OCI-LY1 (cell line): ENCODE measurements around the gene PACSIN1.

Experiments
- H2AFZ ChIP-seq: fragments of 200-600 bp; sonication (generic), shearing (Covaris generic); 2 replicates; pipeline ENCODE4 v1.6.0; 2014; ENCODE audit warnings: antibody characterized with exemption, mild to moderate bottlenecking, low read length
- H3F3A ChIP-seq: fragments of 200-600 bp; sonication (generic), shearing (Covaris generic); 2 replicates; pipeline ENCODE4 v1.6.0; 2014; ENCODE audit warnings: mild to moderate bottlenecking, antibody characterized with exemption, low read length, moderate library complexity; ENCODE audit not compliant: insufficient read depth
- H3K27ac ChIP-seq: fragments of 200-600 bp; sonication (generic); 2 replicates; pipeline ENCODE4 v1.5.1; 2014; ENCODE audit warnings: low read length, mixed run types, mild to moderate bottlenecking, low read depth; ENCODE audit not compliant: poor library complexity, severe bottlenecking
- H3K27me3 ChIP-seq: fragments of 200-600 bp; sonication (generic); 2 replicates; pipeline ENCODE4 v1.6.0; 2014; ENCODE audit warnings: antibody characterized with exemption, mild to moderate bottlenecking, low read length, moderate library complexity; ENCODE audit not compliant: insufficient read depth
- H3K36me3 ChIP-seq: fragments of 200-600 bp; sonication (generic); 2 replicates; pipeline ENCODE4 v1.6.1; 2014; ENCODE audit warnings: mild to moderate bottlenecking, antibody characterized with exemption, low read length, moderate library complexity, mixed read lengths; ENCODE audit not compliant: insufficient read depth
- H3K4me1 ChIP-seq: fragments of 200-600 bp; sonication (generic); 2 replicates; pipeline ENCODE4 v1.5.1; 2014; ENCODE audit warnings: mild to moderate bottlenecking, low read length, moderate library complexity; ENCODE audit not compliant: insufficient read depth, severe bottlenecking
- H3K4me2 ChIP-seq: fragments of 200-600 bp; sonication (generic), shearing (Covaris generic); 2 replicates; pipeline ENCODE4 v1.6.1; 2014; ENCODE audit warnings: low read length
- H3K4me3 ChIP-seq: fragments of 200-600 bp; sonication (generic); 2 replicates; pipeline ENCODE4 v1.5.1; 2014; ENCODE audit warnings: low read length, low read depth, mild to moderate bottlenecking, mixed read lengths; ENCODE audit not compliant: poor library complexity, severe bottlenecking
- H3K79me2 ChIP-seq: fragments of 200-600 bp; shearing (Covaris generic); 2 replicates; pipeline ENCODE4 v1.6.1; 2016; ENCODE audit warnings: mixed run types, low read length, mixed read lengths; ENCODE audit not compliant: insufficient read depth
- H3K9ac ChIP-seq: fragments of 200-600 bp; sonication (generic), shearing (Covaris generic); 2 replicates; pipeline ENCODE4 v1.6.1; 2014; ENCODE audit warnings: mild to moderate bottlenecking, low read length, mixed read lengths
- H3K9me2 ChIP-seq: fragments of 200-600 bp; sonication (generic), shearing (Covaris generic); 2 replicates; pipeline ENCODE4 v1.6.1; 2014; ENCODE audit warnings: low read depth, mild to moderate bottlenecking, low read length, mixed read lengths
- H3K9me3 ChIP-seq: fragments of 200-600 bp; shearing (Covaris generic); 2 replicates; pipeline ENCODE4 v1.6.1; 2014; ENCODE audit warnings: low read length, mixed read lengths
- H4K20me1 ChIP-seq: fragments of 200-600 bp; sonication (generic), shearing (Covaris generic); 2 replicates; pipeline ENCODE4 v1.6.0; 2016; ENCODE audit warnings: mild to moderate bottlenecking, low read length; ENCODE audit not compliant: insufficient read depth
- EZH2 ChIP-seq: fragments of 200-600 bp; sonication (generic), shearing (Covaris generic); IDR thresholded peaks from 2 replicates; pipeline ENCODE4 v1.8.0; 2017; ENCODE audit warnings: borderline replicate concordance, mixed run types, mild to moderate bottlenecking, antibody characterized with exemption, low read length, moderate library complexity, mixed read lengths
- TF ChIP-seq, protein P1 (sequence below): fragments of 200-600 bp; sonication (generic), shearing (Covaris generic); IDR thresholded peaks from 2 replicates; pipeline ENCODE4 v1.5.1; 2017; ENCODE audit warnings: mild to moderate bottlenecking, antibody characterized with exemption, low read length, moderate library complexity, mixed read lengths

Gene PACSIN1

DNA sequence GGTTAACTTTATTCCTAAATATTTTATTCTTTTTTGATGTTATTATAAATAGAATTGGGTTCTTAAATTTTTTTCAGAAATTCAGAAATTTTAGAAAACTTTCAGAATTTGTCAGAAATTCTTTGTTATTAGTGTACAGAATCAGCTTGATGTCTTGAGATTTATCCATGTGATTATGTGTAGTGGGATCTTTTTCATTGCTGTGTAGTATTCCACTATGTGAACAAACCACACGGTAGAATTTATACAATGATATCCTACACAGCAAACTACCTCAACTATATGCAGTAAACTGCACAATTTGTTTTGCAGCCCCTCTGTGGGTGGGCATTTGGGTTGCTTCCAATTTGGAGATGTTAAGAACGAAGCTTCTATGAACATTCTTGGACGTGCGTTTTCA, 43.9 kb downstream of the PACSIN1 start:
- H3K27me3 ChIP-seq: no peaks in the 10 kb centered on the region
- H4K20me1 ChIP-seq: no peaks in the 10 kb centered on the region
- H3K36me3 ChIP-seq: no peaks in the 10 kb centered on the region; the same call in 1 of the 2 replicates
- no peak overlapping the region for H2AFZ ChIP-seq
- no peak overlapping the region for H3K27ac ChIP-seq
- TF ChIP-seq, protein P1, sequence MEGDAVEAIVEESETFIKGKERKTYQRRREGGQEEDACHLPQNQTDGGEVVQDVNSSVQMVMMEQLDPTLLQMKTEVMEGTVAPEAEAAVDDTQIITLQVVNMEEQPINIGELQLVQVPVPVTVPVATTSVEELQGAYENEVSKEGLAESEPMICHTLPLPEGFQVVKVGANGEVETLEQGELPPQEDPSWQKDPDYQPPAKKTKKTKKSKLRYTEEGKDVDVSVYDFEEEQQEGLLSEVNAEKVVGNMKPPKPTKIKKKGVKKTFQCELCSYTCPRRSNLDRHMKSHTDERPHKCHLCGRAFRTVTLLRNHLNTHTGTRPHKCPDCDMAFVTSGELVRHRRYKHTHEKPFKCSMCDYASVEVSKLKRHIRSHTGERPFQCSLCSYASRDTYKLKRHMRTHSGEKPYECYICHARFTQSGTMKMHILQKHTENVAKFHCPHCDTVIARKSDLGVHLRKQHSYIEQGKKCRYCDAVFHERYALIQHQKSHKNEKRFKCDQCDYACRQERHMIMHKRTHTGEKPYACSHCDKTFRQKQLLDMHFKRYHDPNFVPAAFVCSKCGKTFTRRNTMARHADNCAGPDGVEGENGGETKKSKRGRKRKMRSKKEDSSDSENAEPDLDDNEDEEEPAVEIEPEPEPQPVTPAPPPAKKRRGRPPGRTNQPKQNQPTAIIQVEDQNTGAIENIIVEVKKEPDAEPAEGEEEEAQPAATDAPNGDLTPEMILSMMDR: no peak
- no peak for TF ChIP-seq EZH2
- no peaks in the 10 kb centered on the region for H3K79me2 ChIP-seq
- H3K4me2 ChIP-seq: no peak overlapping the region
- peaks cover 10% of the 10 kb centered on the region for H3K9me3 ChIP-seq
- no peak overlapping the region for H3K9ac ChIP-seq
- H3K4me3 ChIP-seq: no peak overlapping the region
- H3K9me2 ChIP-seq: no peaks in the 10 kb centered on the region
- no peaks in the 10 kb centered on the region for H3F3A ChIP-seq
- H3K4me1 ChIP-seq: no peaks in the 10 kb centered on the region

DNA sequence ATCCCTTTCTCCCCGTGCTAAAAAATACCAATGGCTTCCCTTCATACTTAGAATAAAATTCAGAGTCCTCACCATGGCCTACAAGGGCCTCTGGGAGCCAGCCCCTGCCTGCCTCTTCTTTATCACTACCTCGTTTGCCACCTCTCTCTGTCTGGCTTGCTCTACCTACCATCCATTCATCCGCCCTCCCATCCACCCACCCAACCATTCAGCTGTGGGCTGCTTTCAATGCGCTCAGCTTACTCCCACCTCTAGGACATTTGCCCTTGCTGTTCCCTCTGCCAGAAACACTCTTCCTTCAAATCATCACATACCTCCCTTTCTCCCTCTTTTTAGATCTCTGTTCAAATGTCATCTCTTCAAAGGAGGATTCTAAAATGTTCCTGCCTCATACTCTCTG, 44.4 kb downstream of the PACSIN1 start:
- no peak for TF ChIP-seq EZH2
- TF ChIP-seq, protein P1: no peak
- no peaks in the 10 kb centered on the region for H3K27me3 ChIP-seq
- H2AFZ ChIP-seq: no peak overlapping the region
- peaks cover 10% of the 10 kb centered on the region for H3K9me3 ChIP-seq
- no peak overlapping the region for H3K4me2 ChIP-seq
- no peaks in the 10 kb centered on the region for H3K79me2 ChIP-seq
- H3K27ac ChIP-seq: no peak overlapping the region
- no peaks in the 10 kb centered on the region for H4K20me1 ChIP-seq
- H3K4me3 ChIP-seq: no peak overlapping the region
- H3K4me1 ChIP-seq: no peaks in the 10 kb centered on the region
- H3K9ac ChIP-seq: no peak overlapping the region
- no peaks in the 10 kb centered on the region for H3K9me2 ChIP-seq
- H3K36me3 ChIP-seq: no peaks in the 10 kb centered on the region; the same call in 1 of the 2 replicates
- no peaks in the 10 kb centered on the region for H3F3A ChIP-seq

DNA sequence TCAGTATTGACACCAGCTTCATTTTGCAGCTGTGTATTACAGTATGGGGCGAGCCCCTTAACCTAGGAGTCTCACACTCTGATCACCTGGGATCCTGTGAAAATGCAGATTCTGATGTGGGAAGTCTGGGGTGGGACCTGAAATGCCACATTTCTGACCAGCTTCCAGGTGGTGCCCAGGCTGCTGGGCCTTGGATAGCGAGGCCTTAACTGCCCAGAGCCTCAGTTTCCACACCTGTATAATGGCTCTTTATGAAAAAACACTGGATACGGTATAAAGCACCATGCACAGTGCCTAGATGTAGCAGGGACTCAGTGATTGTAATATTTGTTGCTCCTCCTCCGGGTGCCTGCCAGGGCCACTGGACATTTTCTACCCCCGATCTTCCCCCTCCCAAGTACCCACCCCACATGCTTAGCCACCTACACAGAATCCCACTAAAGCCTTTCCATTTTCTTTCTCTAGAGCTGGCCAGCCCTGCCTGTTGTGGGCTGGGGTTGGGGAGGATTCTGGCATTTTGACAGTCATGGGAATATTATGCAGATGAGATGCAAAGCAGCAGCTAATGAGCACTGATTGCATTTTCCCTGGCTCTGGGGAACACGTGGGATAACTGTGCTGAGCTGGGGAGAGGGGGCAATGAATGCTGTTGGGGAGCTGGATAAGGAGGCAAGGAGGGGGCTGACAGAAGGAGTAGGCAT, 45.5 kb downstream of the PACSIN1 start:
- Histone ChIP-seq H4K20me1 (no peaks in the 10 kb centered on the region), H3K4me2 (no peak overlapping the region), H3K4me1 (no peaks in the 10 kb centered on the region), H3K9me2 (no peaks in the 10 kb centered on the region), H3K4me3 (no peak overlapping the region), H3K27me3 (no peaks in the 10 kb centered on the region), H3K9me3 (peaks cover 10% of the 10 kb centered on the region), H3K27ac (no peak overlapping the region), H3F3A (no peaks in the 10 kb centered on the region), H2AFZ (no peak overlapping the region), H3K36me3 (no peaks in the 10 kb centered on the region; the same call in 1 of the 2 replicates), H3K9ac (no peak overlapping the region), H3K79me2 (no peaks in the 10 kb centered on the region)
- no peak for TF ChIP-seq EZH2
- TF ChIP-seq, protein P1: no peak
